Amygdala (tissue), 56 donors: ENCODE measurements around the gene TOP3A.

Source experiments
- DNase-seq, 56 donors: peaks; one replicate each; lab custom pipeline; 2025; lab: John Stamatoyannopoulos, UW

Gene TOP3A

DNA sequence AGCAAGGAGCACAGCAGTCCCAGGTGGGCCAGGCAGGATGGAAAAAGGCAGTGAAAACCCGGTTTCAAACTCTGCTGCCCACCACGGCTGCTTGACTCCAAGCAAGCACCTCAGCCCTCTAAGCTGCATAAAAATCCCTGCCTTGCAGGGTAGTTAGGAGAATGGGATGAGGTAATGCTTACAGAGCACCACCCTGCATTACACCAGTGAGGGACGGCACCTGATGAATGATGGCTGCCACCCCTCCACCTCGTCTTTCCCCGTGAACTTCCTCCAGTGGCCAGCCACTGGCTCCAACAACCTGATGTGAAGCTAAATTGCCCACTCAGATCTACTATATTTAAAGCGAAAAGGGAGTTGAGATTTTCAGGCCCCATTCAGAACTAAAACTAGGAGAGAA, 33.0 kb downstream of the TOP3A start:
- DNase-seq: no peak

DNA sequence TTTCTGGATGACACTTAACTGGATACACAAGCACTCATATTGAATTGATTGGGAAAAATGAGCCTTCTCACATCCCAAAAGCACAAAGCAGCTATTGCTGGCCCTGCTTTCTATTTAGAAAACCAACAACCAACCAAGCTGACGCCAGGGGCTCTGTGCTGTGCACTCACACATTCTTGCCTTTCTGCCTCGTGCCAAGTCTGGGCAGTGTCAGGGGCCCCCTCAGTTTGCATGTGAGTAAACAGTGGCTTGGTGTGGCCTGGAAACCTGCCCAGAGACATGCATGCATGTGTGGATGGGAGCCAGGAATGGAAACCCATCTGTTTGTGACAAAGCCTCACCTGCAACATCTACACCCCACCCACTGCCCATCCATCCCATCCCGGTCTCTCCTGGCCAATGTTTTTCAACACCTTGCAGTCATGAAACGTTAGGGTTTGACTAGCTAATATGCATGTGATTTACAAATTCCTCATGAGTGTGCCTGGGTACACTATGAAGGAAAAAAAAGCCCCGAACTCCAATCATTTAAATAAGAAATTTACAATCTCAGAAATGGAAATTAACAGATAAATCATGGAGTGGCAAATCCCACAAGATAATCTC, 33.9 kb downstream of the TOP3A start:
- DNase-seq: peak in 4 of 56 donors; percentile 5 to 68 (median 18)

DNA sequence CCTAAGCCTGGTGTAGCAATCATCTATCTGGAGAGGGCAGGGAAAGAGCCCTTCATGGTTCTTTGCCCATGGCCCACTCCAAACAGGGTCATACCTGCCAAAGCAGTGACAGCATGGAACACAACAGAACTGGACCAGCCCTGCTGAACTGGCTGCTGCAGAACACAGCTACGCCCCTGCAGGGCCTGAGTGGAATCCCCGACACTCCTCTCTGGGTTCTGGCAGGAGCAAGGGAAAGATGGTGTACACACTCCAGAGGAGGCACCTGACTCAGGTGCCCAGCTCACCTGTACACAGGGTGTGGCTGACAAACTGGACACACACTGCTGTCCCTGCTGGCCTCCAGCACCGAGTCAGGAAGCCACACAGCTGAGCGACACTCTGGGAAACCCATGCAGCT, 34.5 kb downstream of the TOP3A start:
- DNase-seq: no peak

GRCh38 chr17:18278867-18279266, 35.9 kb downstream of the TOP3A start:
- DNase-seq: peak in 1 of 56 donors; percentile 7

GRCh38 chr17:18277076-18277475, 37.7 kb downstream of the TOP3A start:
- no peak for DNase-seq

DNA sequence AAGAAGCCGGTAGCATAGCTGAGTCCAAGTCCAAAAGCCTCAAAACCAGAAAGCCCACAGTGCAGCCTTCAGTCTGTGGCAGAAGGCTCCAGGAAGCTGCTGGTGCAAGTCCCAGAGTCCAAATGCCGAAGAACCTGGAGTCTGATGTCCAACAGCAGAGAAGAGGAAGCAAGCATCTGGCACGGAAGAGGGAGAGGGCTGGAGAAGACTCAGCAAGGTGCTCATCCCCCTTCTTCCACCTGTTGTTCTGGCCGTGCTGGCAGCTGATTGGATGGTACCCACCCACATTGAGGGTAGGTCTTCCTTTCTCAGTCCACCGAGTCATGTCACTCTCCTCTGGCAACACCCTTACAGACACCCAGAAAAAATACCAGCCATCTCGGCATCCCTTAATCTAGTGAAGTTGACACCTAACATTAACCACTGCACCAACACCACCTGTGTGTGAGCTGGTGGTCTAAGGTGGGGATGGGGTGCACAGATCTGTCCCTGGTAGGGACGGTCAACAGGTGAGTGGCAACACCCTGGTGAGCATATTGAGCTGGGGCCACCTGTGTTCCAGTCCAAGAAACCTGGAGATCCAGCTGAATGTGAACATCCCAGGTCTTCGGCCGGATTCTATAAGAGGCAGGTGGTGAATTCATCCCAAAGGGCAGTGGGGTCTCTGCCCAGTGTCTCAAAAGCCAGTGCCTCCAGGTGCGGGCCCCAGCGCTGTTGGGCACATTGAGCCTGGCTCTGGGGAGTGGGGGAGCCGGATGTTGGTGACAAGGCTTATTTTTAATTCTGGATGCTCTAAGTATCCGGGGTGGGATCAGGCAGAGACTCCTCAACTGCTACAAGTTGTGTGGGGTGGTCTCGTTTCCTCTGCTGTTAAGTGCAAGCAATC, 44.5 kb downstream of the TOP3A start:
- DNase-seq: no peak

- DNase-seq: no peak
Measured at GRCh38 chr17:18267927-18268711, 46.7 kb downstream of the TOP3A start.

DNA sequence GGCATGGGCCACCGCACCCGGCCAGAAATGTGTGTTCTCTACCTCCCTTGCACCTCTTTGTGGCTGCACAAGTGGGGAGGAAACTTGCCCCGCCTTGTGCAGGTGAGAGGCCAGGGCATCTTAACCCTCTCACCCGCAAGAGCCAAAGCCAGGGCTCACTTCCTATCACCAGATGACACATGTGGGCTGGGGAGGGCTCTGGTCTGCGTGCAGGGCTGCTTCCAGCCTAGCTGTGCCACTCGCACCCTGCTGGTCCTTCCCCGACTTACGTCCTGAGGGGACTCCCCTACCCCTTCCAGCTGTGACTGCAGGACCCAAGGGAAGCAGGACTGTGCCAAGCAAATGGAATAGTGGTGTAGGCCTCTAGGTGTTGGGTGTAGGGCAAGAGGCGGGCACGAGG, 47.4 kb downstream of the TOP3A start:
- DNase-seq: no peak

- DNase-seq: no peak
Measured at GRCh38 chr17:18263885-18264682, 50.7 kb downstream of the TOP3A start.

GRCh38 chr17:18262641-18263040, 52.2 kb downstream of the TOP3A start:
- no peak for DNase-seq

DNA sequence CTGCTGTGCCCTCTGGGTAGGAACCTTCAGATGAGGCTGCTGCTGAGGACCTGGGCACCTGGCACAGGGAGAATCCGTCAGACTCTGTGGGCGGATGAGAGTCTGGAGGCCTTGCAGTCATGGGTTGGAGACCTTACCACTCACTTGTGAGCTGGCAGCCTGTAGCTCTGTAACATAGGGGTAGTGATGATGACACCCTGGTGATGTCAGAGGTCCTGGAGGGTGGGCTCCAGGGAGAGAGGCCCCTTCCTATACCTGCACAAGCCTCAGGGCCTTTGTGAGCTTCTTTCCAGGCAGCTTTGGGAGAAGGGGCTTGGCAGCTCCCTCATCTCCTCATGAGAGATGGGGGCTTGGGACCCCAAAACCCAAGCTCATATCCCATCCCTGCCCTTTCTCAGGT, 52.7 kb downstream of the TOP3A start:
- no peak for DNase-seq

- DNase-seq: no peak
Measured at GRCh38 chr17:18261659-18262058, 53.1 kb downstream of the TOP3A start.

GRCh38 chr17:18261146-18261515, 53.7 kb downstream of the TOP3A start:
- DNase-seq: peak in 3 of 56 donors; percentile 23 to 51 (median 34)

GRCh38 chr17:18260332-18261145, 54.3 kb downstream of the TOP3A start, which contains the start of gene MIEF2:
Gene MIEF2, plus strand, starts transcription at chr17:18260662. Its CDS starts 2,059 bp downstream, at chr17:18262721.
- peak in 55 of 56 donors; percentile 52 to 96 (median 90) for DNase-seq

DNA sequence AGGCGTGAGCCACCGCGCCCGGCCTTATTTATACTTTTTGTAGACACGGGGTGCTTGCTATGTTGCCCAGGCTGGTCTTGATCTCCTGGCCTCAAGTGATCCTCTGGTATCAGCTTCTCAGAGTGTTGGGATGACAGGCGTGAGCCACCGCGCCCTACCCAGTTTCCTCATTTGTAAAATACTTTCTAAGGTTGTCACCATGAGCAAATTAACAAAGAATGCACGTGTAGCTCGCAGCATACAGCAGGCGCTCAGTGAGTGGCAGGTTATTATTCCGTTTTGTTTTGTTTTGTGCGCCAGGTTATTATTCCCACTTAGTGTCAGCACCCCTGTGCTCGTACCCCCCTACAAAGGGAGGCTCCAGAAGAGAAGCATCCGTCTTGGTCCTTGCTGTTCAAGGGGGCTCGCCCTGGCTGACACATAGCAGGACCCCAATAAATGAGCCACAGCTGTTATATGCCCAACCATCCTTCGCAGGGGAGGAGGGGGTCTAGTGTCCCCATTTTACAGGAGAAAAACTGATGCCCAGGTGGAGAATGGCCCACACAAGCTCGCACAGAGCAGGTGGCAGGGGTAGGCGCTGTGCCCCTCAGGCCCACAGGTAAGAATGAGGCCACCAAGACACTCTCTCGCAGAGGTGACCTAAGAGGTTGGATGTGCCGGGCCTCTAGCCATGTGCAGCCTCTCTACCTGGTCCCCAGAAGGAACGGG, 55.0 kb downstream of the TOP3A start:
- DNase-seq: no peak

- DNase-seq: peak in 41 of 56 donors; percentile 10 to 80 (median 55)
Measured at GRCh38 chr17:18258356-18259038, 56.3 kb downstream of the TOP3A start, which contains the start of gene FLII. Gene FLII, minus strand, starts transcription at chr17:18258738. Its CDS starts 48 bp downstream, at chr17:18258690.

DNA sequence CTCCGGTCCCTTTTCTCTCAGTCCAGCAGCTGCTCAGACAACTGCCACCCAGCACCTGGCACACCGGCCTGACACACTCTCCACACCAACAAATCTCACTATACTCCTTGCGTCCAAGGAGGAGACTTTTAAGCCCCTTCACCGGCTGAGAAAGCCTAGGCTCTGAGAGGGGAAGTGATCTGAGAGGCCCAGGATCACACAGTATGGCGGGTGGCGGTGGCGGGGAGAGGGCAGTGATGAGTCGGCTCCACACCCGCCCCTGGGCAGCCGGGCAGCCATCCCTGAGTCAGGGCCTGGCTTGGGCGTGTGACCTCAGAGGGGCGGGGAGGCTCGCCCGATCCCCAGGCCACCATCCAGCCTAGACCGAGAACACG, 56.8 kb downstream of the TOP3A start:
- DNase-seq: peak in 45 of 56 donors; percentile 20 to 77 (median 59)
